NCI-H146 treated with DMSO at 0.1 percent for 48 hours (cell line): ENCODE measurements around the gene PATJ.
"Not testable (repeated sequence)": the region's sequence is repeated elsewhere in the genome, so short reads cannot be mapped to it uniquely, and the experiment has no call there.

ENCODE experiments used
- DNase-seq: peaks from one replicate; lab custom pipeline; 2025; ENCODE audit not compliant: unreplicated experiment; lab: John Stamatoyannopoulos, UW

PATJ gene

GRCh38 chr1:61741711-61742619 lies at the start of gene PATJ:
TSS of gene PATJ (plus strand) at chr1:61742480. CDS start at chr1:61762893, 20,413 bp downstream.
- peak; percentile 74 for DNase-seq

- DNase-seq: no peak
Observed at GRCh38 chr1:61699911-61700851, 42.1 kb upstream of the PATJ start.

- DNase-seq: no peak
Observed at GRCh38 chr1:61708953-61709907, 33.0 kb upstream of the PATJ start.

GRCh38 chr1:61709908-61710289 lies 32.4 kb upstream of the PATJ start:
- no peak for DNase-seq

GRCh38 chr1:61711257-61711656 lies 31.0 kb upstream of the PATJ start:
- not testable (repeated sequence) for DNase-seq

- no peak for DNase-seq
Observed at GRCh38 chr1:61711969-61712368, 30.3 kb upstream of the PATJ start.

GRCh38 chr1:61718996-61719663 lies 23.1 kb upstream of the PATJ start:
- not testable (repeated sequence) for DNase-seq

- DNase-seq: no peak
Observed at GRCh38 chr1:61724506-61724812, 17.8 kb upstream of the PATJ start.

GRCh38 chr1:61724813-61725694 lies 17.2 kb upstream of the PATJ start, which contains the start of gene TM2D1:
TSS of gene TM2D1 (minus strand) at chr1:61725141. CDS start at chr1:61725120, 21 bp downstream.
- DNase-seq: peak; percentile 88

- DNase-seq: no peak
Observed at GRCh38 chr1:61727544-61727943, 14.7 kb upstream of the PATJ start.

GRCh38 chr1:61730679-61731078 lies 11.6 kb upstream of the PATJ start:
- DNase-seq: not testable (repeated sequence)

- DNase-seq: no peak
Observed at GRCh38 chr1:61732726-61733125, 9.6 kb upstream of the PATJ start.

GRCh38 chr1:61740751-61741700 lies 1.3 kb upstream of the PATJ start:
- DNase-seq: peak; percentile 53

- DNase-seq: peak; percentile 40
Observed at GRCh38 chr1:61742620-61743430, 545 bp downstream of the PATJ start.

- no peak for DNase-seq
Observed at GRCh38 chr1:61743431-61743705, 1.1 kb downstream of the PATJ start.

GRCh38 chr1:61743716-61744580 lies 1.7 kb downstream of the PATJ start:
- no peak for DNase-seq
